ENCODE data around the gene KATNB1.
"Not testable (repeated sequence)": the region's sequence is repeated elsewhere in the genome, so short reads cannot be mapped to it uniquely, and the experiment has no call there.

The KATNB1 gene

GRCh38 chr16:57727610-57728009 is 8.0 kb upstream of the KATNB1 start:
- Histone ChIP-seq H3K79me2 (ENCODE audit: low read length) (no peaks in the 10 kb centered on the region), H3K9ac (ENCODE audit: low read length) (no peak overlapping the region), H3K36me3 (replicated peaks; ENCODE audit: insufficient read depth, low read length) (no peaks in the 10 kb centered on the region), H2AFZ (ENCODE audit: low read length) (no peak overlapping the region), H4K20me1 (ENCODE audit: insufficient read depth, low read length) (no peaks in the 10 kb centered on the region), H3K9me2 (replicated peaks; ENCODE audit: insufficient read depth, low read length) (no peaks in the 10 kb centered on the region), H3K4me2 (ENCODE audit: low read depth, low read length) (no peak overlapping the region), H3K27me3 (replicated peaks; ENCODE audit: insufficient read depth, low read length) (peaks cover 17% of the 10 kb centered on the region; the same call in 1 of the 2 replicates), H3K27ac (ENCODE audit: low read length) (no peak overlapping the region), H3F3A (ENCODE audit: insufficient read depth, low read length) (no peaks in the 10 kb centered on the region), H3K4me1 (ENCODE audit: low read length) (no peaks in the 10 kb centered on the region), H3K9me3 (replicated peaks; ENCODE audit: insufficient read depth, low read length) (no peaks in the 10 kb centered on the region), H3K4me3 (ENCODE audit: low read length) (no peak overlapping the region)
- TF ChIP-seq EZH2phosphoT487 (IDR thresholded peaks at IDR 0.05; ENCODE audit: low read length) = no peak
- TF ChIP-seq, protein P1, sequence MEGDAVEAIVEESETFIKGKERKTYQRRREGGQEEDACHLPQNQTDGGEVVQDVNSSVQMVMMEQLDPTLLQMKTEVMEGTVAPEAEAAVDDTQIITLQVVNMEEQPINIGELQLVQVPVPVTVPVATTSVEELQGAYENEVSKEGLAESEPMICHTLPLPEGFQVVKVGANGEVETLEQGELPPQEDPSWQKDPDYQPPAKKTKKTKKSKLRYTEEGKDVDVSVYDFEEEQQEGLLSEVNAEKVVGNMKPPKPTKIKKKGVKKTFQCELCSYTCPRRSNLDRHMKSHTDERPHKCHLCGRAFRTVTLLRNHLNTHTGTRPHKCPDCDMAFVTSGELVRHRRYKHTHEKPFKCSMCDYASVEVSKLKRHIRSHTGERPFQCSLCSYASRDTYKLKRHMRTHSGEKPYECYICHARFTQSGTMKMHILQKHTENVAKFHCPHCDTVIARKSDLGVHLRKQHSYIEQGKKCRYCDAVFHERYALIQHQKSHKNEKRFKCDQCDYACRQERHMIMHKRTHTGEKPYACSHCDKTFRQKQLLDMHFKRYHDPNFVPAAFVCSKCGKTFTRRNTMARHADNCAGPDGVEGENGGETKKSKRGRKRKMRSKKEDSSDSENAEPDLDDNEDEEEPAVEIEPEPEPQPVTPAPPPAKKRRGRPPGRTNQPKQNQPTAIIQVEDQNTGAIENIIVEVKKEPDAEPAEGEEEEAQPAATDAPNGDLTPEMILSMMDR (IDR thresholded peaks at IDR 0.05; ENCODE audit: low read length) = no peak
- TF ChIP-seq EZH2 (optimal IDR thresholded peaks at IDR 0.05; ENCODE audit: low read depth, low read length) = no peak
- DNase-seq = no peak

DNA sequence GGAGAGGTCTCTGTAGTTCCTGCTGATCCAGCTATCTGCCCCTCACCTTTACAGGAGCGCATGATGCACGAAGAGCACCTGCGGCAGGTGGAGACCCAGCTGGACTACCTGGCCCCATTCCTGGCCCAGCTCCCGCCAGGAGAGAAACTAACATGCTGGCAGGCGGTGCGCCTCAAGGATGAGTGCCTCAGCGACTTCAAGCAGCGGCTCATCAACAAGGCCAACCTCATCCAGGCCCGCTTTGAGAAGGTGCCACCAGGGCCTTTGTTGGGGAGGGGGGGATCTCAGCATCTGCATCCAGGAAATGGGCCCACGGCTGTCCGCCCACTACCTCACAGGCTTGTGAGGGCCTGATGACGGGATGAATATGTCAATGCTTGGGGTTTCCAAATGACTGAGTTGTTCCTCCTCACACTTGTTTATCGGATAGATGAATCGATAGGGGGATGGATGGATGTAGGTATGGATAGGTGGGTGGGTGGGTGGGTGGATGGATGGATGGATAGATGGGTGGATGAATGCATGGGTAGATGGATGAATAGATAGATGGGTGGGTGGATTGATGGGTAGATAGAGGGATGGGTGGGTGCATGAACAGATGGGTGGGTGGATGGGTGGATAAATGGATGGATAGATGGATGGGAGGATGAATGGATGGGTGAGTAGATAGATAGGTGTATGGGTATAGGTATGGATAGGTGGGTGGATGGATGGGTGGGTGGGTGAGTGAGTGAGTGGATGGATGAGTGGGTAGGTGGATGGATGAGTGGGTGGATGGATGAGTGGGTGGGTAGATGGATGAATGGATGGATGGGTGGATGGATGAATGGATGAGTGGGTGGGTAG is 7.0 kb upstream of the KATNB1 start:
- H3K4me2 ChIP-seq (ENCODE audit: low read depth, low read length) = no peak overlapping the region
- no peak overlapping the region for H3K9ac ChIP-seq (ENCODE audit: low read length)
- no peak overlapping the region for H3K27ac ChIP-seq (ENCODE audit: low read length)
- no peak overlapping the region for H2AFZ ChIP-seq (ENCODE audit: low read length)
- no peaks in the 10 kb centered on the region for H3K9me2 ChIP-seq (replicated peaks; ENCODE audit: insufficient read depth, low read length)
- H3K36me3 ChIP-seq (replicated peaks; ENCODE audit: insufficient read depth, low read length) = no peaks in the 10 kb centered on the region
- H3K79me2 ChIP-seq (ENCODE audit: low read length) = no peaks in the 10 kb centered on the region
- DNase-seq = no peak
- no peak overlapping the region for H3K4me3 ChIP-seq (ENCODE audit: low read length)
- no peak for TF ChIP-seq EZH2phosphoT487 (IDR thresholded peaks at IDR 0.05; ENCODE audit: low read length)
- no peak for TF ChIP-seq EZH2 (optimal IDR thresholded peaks at IDR 0.05; ENCODE audit: low read depth, low read length)
- TF ChIP-seq, protein P1 (IDR thresholded peaks at IDR 0.05; ENCODE audit: low read length) = no peak
- no peaks in the 10 kb centered on the region for H3K4me1 ChIP-seq (ENCODE audit: low read length)
- no peaks in the 10 kb centered on the region for H4K20me1 ChIP-seq (ENCODE audit: insufficient read depth, low read length)
- peaks cover 17% of the 10 kb centered on the region; the same call in 1 of the 2 replicates for H3K27me3 ChIP-seq (replicated peaks; ENCODE audit: insufficient read depth, low read length)
- no peaks in the 10 kb centered on the region for H3F3A ChIP-seq (ENCODE audit: insufficient read depth, low read length)
- H3K9me3 ChIP-seq (replicated peaks; ENCODE audit: insufficient read depth, low read length) = no peaks in the 10 kb centered on the region

GRCh38 chr16:57729182-57729484 is 6.4 kb upstream of the KATNB1 start:
- H3K9ac ChIP-seq (ENCODE audit: low read length) = no peak overlapping the region
- no peaks in the 10 kb centered on the region for H3K36me3 ChIP-seq (replicated peaks; ENCODE audit: insufficient read depth, low read length)
- TF ChIP-seq EZH2 (optimal IDR thresholded peaks at IDR 0.05; ENCODE audit: low read depth, low read length) (no peak), EZH2phosphoT487 (IDR thresholded peaks at IDR 0.05; ENCODE audit: low read length) (no peak)
- H3K9me3 ChIP-seq (replicated peaks; ENCODE audit: insufficient read depth, low read length) = no peaks in the 10 kb centered on the region
- no peak for DNase-seq
- H3K4me2 ChIP-seq (ENCODE audit: low read depth, low read length) = no peak overlapping the region
- H3K4me3 ChIP-seq (ENCODE audit: low read length) = no peak overlapping the region
- no peaks in the 10 kb centered on the region for H4K20me1 ChIP-seq (ENCODE audit: insufficient read depth, low read length)
- no peaks in the 10 kb centered on the region for H3F3A ChIP-seq (ENCODE audit: insufficient read depth, low read length)
- no peak overlapping the region for H3K27ac ChIP-seq (ENCODE audit: low read length)
- H3K79me2 ChIP-seq (ENCODE audit: low read length) = no peaks in the 10 kb centered on the region
- H2AFZ ChIP-seq (ENCODE audit: low read length) = no peak overlapping the region
- peaks cover 17% of the 10 kb centered on the region; the same call in 1 of the 2 replicates for H3K27me3 ChIP-seq (replicated peaks; ENCODE audit: insufficient read depth, low read length)
- no peaks in the 10 kb centered on the region for H3K4me1 ChIP-seq (ENCODE audit: low read length)
- H3K9me2 ChIP-seq (replicated peaks; ENCODE audit: insufficient read depth, low read length) = no peaks in the 10 kb centered on the region

GRCh38 chr16:57729852-57730251 is 5.7 kb upstream of the KATNB1 start:
- not testable (repeated sequence) for H3K79me2 ChIP-seq (ENCODE audit: low read length); H3K27ac ChIP-seq (ENCODE audit: low read length); DNase-seq; H3K4me1 ChIP-seq (ENCODE audit: low read length); H3K9me2 ChIP-seq (replicated peaks; ENCODE audit: insufficient read depth, low read length); H3K4me2 ChIP-seq (ENCODE audit: low read depth, low read length); H2AFZ ChIP-seq (ENCODE audit: low read length); H3K9me3 ChIP-seq (replicated peaks; ENCODE audit: insufficient read depth, low read length); H3F3A ChIP-seq (ENCODE audit: insufficient read depth, low read length); H4K20me1 ChIP-seq (ENCODE audit: insufficient read depth, low read length); H3K9ac ChIP-seq (ENCODE audit: low read length); H3K4me3 ChIP-seq (ENCODE audit: low read length); H3K36me3 ChIP-seq (replicated peaks; ENCODE audit: insufficient read depth, low read length)
- peaks cover 14% of the 10 kb centered on the region; the same call in 1 of the 2 replicates for H3K27me3 ChIP-seq (replicated peaks; ENCODE audit: insufficient read depth, low read length)

Measured in MM.1S (cell line).